B cell (primary cell): ENCODE data around the gene STEAP1B. TPM values are rescaled to one million over a fixed set of nuclear protein-coding genes. Genes with fewer than 3 reads are reported as not detected.

ENCODE experiments used
- ATAC-seq: fragments of 200-7000 bp; cut with Tn5 transposase; one replicate; pipeline ENCODE4 v1.10.0; 2021; ENCODE audit warnings: low read depth, mild to moderate bottlenecking, moderate number of reproducible peaks, moderate library complexity
- CTCF ChIA-PET: fragments of 350-600 bp; sonication (Branson Sonifier 250); formaldehyde crosslinking; loops from one replicate; lab custom pipeline; 2021; ENCODE audit warnings: antibody characterized with exemption, inconsistent platforms; lab: Charles Lee
- POLR2A ChIA-PET: fragments of 350-600 bp; sonication (Branson Sonifier 250); formaldehyde crosslinking; loops from one replicate; lab custom pipeline; 2021; ENCODE audit warnings: antibody characterized with exemption; lab: Charles Lee
- DNase-seq: peaks from one replicate; pipeline ENCODE4 v3.0.0; 2013
- H2AFZ ChIP-seq: 2 replicates; pipeline ENCODE4 v1.6.1; 2012; ENCODE audit warnings: mild to moderate bottlenecking, low read depth, low read length; ENCODE audit not compliant: insufficient read depth, poor library complexity, severe bottlenecking
- H3K27ac ChIP-seq, 2 donors: 1 replicate in 1 of 2; 2 replicates in 1 of 2; pipeline ENCODE4 v1.5.1; 2012 to 2013; ENCODE audit warnings: low read length in 2 of 2, mild to moderate bottlenecking in 2 of 2, moderate library complexity in 1 of 2
- H3K27me3 ChIP-seq, 4 experiments: fragments of 200-600 bp in 1 of 4; sonication (generic) in 1 of 4; replicated peaks in 1 of 4; 1 replicate in 2 of 4; 2 replicates in 2 of 4; pipeline versions ENCODE4 v1.6.1 to v1.7.0; 2013 to 2016; ENCODE audit warnings: low read length in 3 of 4, mild to moderate bottlenecking in 2 of 4, mixed read lengths in 1 of 4, moderate library complexity in 1 of 4; ENCODE audit not compliant: insufficient read depth in 4 of 4, control insufficient read depth in 3 of 4; ENCODE audit errors: control extremely low read depth in 1 of 4
- H3K36me3 ChIP-seq, 2 experiments: replicated peaks in 1 of 2; 1 replicate in 1 of 2; 2 replicates in 1 of 2; pipeline versions ENCODE4 v1.6.1 to v1.7.1; 2013; ENCODE audit warnings: low read length in 1 of 2; ENCODE audit not compliant: insufficient read depth in 2 of 2, control insufficient read depth in 1 of 2; ENCODE audit errors: control extremely low read depth in 1 of 2, extremely low read depth in 1 of 2
- H3K4me1 ChIP-seq, 2 donors: fragments of 200-600 bp in 1 of 2; sonication (generic) in 1 of 2; 1 replicate in 1 of 2; 2 replicates in 1 of 2; pipeline versions ENCODE4 v1.5.1 to v1.6.1; 2013 to 2017; ENCODE audit warnings: low read length in 2 of 2; ENCODE audit not compliant: control insufficient read depth in 2 of 2, insufficient read depth in 2 of 2
- H3K4me2 ChIP-seq: replicated peaks from 2 replicates; pipeline ENCODE3; 2012; ENCODE audit warnings: mild to moderate bottlenecking, low read depth, low read length; ENCODE audit not compliant: poor library complexity, severe bottlenecking
- H3K4me3 ChIP-seq, 5 experiments: fragments of 200-600 bp in 1 of 5; sonication (generic) in 1 of 5; 1 replicate in 3 of 5; 2 replicates in 2 of 5; pipeline versions ENCODE4 v1.5.1 to v1.7.0; 2011 to 2016; ENCODE audit warnings: low read length in 4 of 5, mild to moderate bottlenecking in 4 of 5, low read depth in 2 of 5, control low read depth in 1 of 5, moderate library complexity in 1 of 5; ENCODE audit not compliant: insufficient read depth in 1 of 5; ENCODE audit errors: control extremely low read depth in 1 of 5, extremely low read depth in 1 of 5
- H3K79me2 ChIP-seq: fragments of 200-600 bp; sonication (generic); one replicate; pipeline ENCODE4 v1.6.0; 2016; ENCODE audit warnings: low read length; ENCODE audit not compliant: control insufficient read depth, insufficient read depth
- H3K9ac ChIP-seq: fragments of 200-600 bp; sonication (generic); 2 replicates; pipeline ENCODE4 v1.6.1; 2017; ENCODE audit warnings: mild to moderate bottlenecking, low read length, moderate library complexity
- H3K9me3 ChIP-seq, 3 donors: one replicate each; pipeline versions ENCODE4 v1.6.1 to v1.7.1; 2013; ENCODE audit warnings: low read length in 2 of 3; ENCODE audit not compliant: control insufficient read depth in 2 of 3, insufficient read depth in 1 of 3; ENCODE audit errors: control extremely low read depth in 1 of 3
- H4K20me1 ChIP-seq: 2 replicates; pipeline ENCODE4 v1.6.0; 2012; ENCODE audit warnings: mild to moderate bottlenecking, low read length; ENCODE audit not compliant: insufficient read depth, control insufficient read depth, poor library complexity, severe bottlenecking
- H3K27ac Mint-ChIP-seq: one replicate; pipeline ENCODE4 v1.8.0; 2021; ENCODE audit warnings: mixed read lengths
- H3K27me3 Mint-ChIP-seq: one replicate; pipeline ENCODE4 v1.8.0; 2021; ENCODE audit warnings: mixed read lengths
- H3K4me1 Mint-ChIP-seq: one replicate; pipeline ENCODE4 v1.8.0; 2021; ENCODE audit warnings: mixed read lengths
- H3K4me3 Mint-ChIP-seq: one replicate; pipeline ENCODE4 v1.8.0; 2021; ENCODE audit warnings: mixed read lengths
- H3K9me3 Mint-ChIP-seq: one replicate; pipeline ENCODE4 v1.8.0; 2022; ENCODE audit warnings: mixed read lengths; ENCODE audit not compliant: insufficient read depth
- EZH2 ChIP-seq: IDR thresholded peaks from 2 replicates; pipeline ENCODE4 v1.6.1; 2012; ENCODE audit warnings: borderline replicate concordance, low read depth, mild to moderate bottlenecking, moderate library complexity, low read length; ENCODE audit not compliant: insufficient read depth, poor library complexity, severe bottlenecking
- WGBS: methylation state at CpG from one replicate; pipeline ENCODE4 v1.1.5; 2013; ENCODE audit warnings: missing lambda C conversion rate; ENCODE audit not compliant: insufficient coverage; 5-methylcytosine and 5-hydroxymethylcytosine counted together
- intact Hi-C: fragments of 100-400 bp; cut with micrococcal nuclease; formaldehyde crosslinking; loops from one replicate; pipeline ENCODE4 v1.10.0; 2022
- polyA plus RNA-seq: library from polyadenylated mRNA; depleted of rRNA; stranded (reverse); fragments of >200 nt; gene quantifications from 2 replicates; pipeline ENCODE4 v1.2.3, GENCODE V29; 2012
- total RNA-seq, 2 donors: library from RNA; stranded (reverse); fragments of 120-200 nt in 1 of 2; gene quantifications; 1 replicate in 1 of 2; 2 replicates in 1 of 2; pipeline versions ENCODE4 v1.2.3 to v1.2.4, GENCODE V29; 2013 to 2022
- TF ChIP-seq, protein P1 (sequence below): fragments of 200-600 bp; IDR thresholded peaks from one replicate; pipeline ENCODE4 v1.8.0; 2022; ENCODE audit warnings: antibody characterized with exemption, mild to moderate bottlenecking

The STEAP1B gene
- total and polyA plus RNA-seq, 2 donors (not counting 1 experiment from before 2014, with no cell fraction given) = 8.8 to 24.7 TPM

DNA sequence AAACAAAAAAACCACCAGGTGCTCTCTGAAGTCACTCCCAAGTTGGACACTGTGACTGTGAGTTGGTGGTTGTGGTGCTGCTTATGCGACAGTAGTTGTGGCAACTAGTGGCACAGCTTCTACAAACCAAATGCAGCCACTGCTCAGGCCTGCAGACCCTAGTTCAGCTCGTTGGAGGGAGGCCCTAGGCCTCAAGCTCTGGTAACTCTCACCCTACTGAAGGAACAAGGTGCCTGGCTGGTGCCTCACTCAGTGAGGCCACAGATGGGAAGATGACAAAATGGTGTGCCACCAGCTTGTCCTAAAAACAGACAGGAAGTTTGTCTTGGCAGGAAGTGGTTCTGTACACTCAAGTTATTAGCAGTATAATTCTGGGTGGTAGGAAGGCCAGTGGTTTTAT is 97.7 kb downstream of the STEAP1B start:
- DNase-seq (no peak), ATAC-seq (peak; percentile 14)
- peaks cover 21% of the 10 kb centered on the region for H3K4me1 Mint-ChIP-seq
- peak overlapping the region; percentile 63 for H2AFZ ChIP-seq
- peak overlapping the region; percentile 13 for H3K4me2 ChIP-seq
- TF ChIP-seq, protein P1, sequence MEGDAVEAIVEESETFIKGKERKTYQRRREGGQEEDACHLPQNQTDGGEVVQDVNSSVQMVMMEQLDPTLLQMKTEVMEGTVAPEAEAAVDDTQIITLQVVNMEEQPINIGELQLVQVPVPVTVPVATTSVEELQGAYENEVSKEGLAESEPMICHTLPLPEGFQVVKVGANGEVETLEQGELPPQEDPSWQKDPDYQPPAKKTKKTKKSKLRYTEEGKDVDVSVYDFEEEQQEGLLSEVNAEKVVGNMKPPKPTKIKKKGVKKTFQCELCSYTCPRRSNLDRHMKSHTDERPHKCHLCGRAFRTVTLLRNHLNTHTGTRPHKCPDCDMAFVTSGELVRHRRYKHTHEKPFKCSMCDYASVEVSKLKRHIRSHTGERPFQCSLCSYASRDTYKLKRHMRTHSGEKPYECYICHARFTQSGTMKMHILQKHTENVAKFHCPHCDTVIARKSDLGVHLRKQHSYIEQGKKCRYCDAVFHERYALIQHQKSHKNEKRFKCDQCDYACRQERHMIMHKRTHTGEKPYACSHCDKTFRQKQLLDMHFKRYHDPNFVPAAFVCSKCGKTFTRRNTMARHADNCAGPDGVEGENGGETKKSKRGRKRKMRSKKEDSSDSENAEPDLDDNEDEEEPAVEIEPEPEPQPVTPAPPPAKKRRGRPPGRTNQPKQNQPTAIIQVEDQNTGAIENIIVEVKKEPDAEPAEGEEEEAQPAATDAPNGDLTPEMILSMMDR = no peak
- TF ChIP-seq EZH2 = no peak
- H3K4me1 ChIP-seq = peaks cover 10% of the 10 kb centered on the region in 2 donors
- peak overlapping the region; percentile 32 for H3K27ac Mint-ChIP-seq
- H3K4me3 Mint-ChIP-seq = peak overlapping the region; percentile 30
- no peaks in the 10 kb centered on the region for H3K9me3 Mint-ChIP-seq
- CTCF ChIA-PET = interaction anchor here (0.7 kb wide), 1 partner anchor 277 kb away, joined by 3 read pairs; no protein-coding TSS in a partner anchor
- H3K9me3 ChIP-seq = no peaks in the 10 kb centered on the region
- intact Hi-C loops = no loop called here
- no peaks in the 10 kb centered on the region for H4K20me1 ChIP-seq
- H3K36me3 ChIP-seq = no peaks in the 10 kb centered on the region
- H3K27me3 Mint-ChIP-seq = peaks cover 6% of the 10 kb centered on the region
- POLR2A ChIA-PET = no interaction called here
- 43% methylated on average over 2 of the region's 2 CpGs for WGBS
- no peak overlapping the region for H3K27ac ChIP-seq
- no peaks in the 10 kb centered on the region for H3K79me2 ChIP-seq
- no peak overlapping the region for H3K9ac ChIP-seq
- H3K4me3 ChIP-seq = no peak overlapping the region
- H3K27me3 ChIP-seq = no peaks in the 10 kb centered on the region

DNA sequence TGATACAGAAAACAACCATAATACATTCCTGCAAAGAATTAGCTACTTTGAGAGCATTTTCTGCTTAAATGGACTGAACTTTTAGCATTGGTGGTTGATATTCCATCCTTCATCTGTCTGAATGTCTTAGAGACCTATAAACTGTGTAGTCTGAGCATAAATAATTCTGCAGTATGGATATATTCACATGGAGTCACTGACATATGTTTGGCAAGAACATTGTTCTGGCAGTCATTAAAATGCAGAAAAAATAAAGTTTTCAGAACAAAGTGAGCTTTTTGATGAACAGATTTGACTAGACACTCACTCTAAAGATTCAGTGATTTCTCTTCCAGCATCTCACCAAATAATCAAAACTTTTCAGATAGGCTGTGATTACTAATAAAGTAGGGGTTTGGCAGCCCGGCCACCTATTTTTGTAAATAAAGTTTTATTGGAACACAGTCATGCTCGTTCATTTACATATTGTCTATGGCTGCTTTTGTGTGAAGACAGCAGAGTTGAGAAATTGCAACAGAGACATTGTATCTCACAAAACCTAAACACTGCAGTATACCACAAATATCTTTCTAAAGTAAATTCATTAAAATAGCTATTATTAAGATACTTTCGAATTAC is 98.9 kb downstream of the STEAP1B start:
- intact Hi-C loops = no loop called here
- no CpG with 5 or more reads among the region's 3 CpGs for WGBS
- no peaks in the 10 kb centered on the region for H4K20me1 ChIP-seq
- no peak overlapping the region for H3K4me3 Mint-ChIP-seq
- no peak for DNase-seq
- no peak overlapping the region for H3K27ac ChIP-seq
- H2AFZ ChIP-seq = no peak overlapping the region
- peaks cover 10% of the 10 kb centered on the region in 2 donors for H3K4me1 ChIP-seq
- no peak for ATAC-seq
- peaks cover 21% of the 10 kb centered on the region for H3K4me1 Mint-ChIP-seq
- POLR2A ChIA-PET = interaction anchor here (0.5 kb wide), 1 partner anchor 240 kb away, joined by 3 read pairs; no protein-coding TSS in a partner anchor
- TF ChIP-seq EZH2 = no peak
- TF ChIP-seq, protein P1 = no peak
- no peaks in the 10 kb centered on the region for H3K27me3 ChIP-seq
- H3K4me3 ChIP-seq = no peak overlapping the region
- H3K27me3 Mint-ChIP-seq = peaks cover 9% of the 10 kb centered on the region
- CTCF ChIA-PET = interaction anchor here (1.4 kb wide), 1 partner anchor 44 kb away, joined by 3 read pairs; no protein-coding TSS in a partner anchor
- H3K9ac ChIP-seq = no peak overlapping the region
- no peak overlapping the region for H3K27ac Mint-ChIP-seq
- no peak overlapping the region for H3K4me2 ChIP-seq
- H3K9me3 Mint-ChIP-seq = no peaks in the 10 kb centered on the region
- no peaks in the 10 kb centered on the region for H3K9me3 ChIP-seq
- H3K36me3 ChIP-seq = no peaks in the 10 kb centered on the region
- H3K79me2 ChIP-seq = no peaks in the 10 kb centered on the region
